Calu3 (cell line): ENCODE data around the gene PAX6. TPM values are rescaled to one million over a fixed set of nuclear protein-coding genes. Genes with fewer than 3 reads are reported as not detected.

Experiments used
- BruUV-seq: library from RNA; stranded (reverse); fragments of 400-500 nt; replicated peaks from 2 replicates; lab custom pipeline; 2021; lab: Mats Ljungman, UMichigan
- CTCF ChIA-PET: fragments of 300-600 bp; sonication (Branson Sonifier 250); formaldehyde crosslinking; loops from one replicate; lab custom pipeline; 2022; ENCODE audit warnings: antibody characterized with exemption; lab: Charles Lee
- DNase-seq: peaks from one replicate; pipeline ENCODE4 v3.0.0; 2022
- H3K27ac Mint-ChIP-seq: one replicate; pipeline ENCODE4 v1.8.0; 2022; ENCODE audit warnings: mixed read lengths; ENCODE audit not compliant: unreplicated experiment
- H3K27me3 Mint-ChIP-seq: one replicate; pipeline ENCODE4 v1.8.0; 2022; ENCODE audit warnings: mixed read lengths; ENCODE audit not compliant: unreplicated experiment
- H3K36me3 Mint-ChIP-seq: one replicate; pipeline ENCODE4 v1.8.0; 2022; ENCODE audit warnings: mild to moderate bottlenecking, moderate library complexity, mixed read lengths; ENCODE audit not compliant: insufficient read depth, unreplicated experiment
- H3K4me1 Mint-ChIP-seq: one replicate; pipeline ENCODE4 v1.8.0; 2022; ENCODE audit warnings: mild to moderate bottlenecking, low read depth, mixed read lengths; ENCODE audit not compliant: unreplicated experiment
- H3K4me3 Mint-ChIP-seq: one replicate; pipeline ENCODE4 v1.8.0; 2022; ENCODE audit warnings: mild to moderate bottlenecking, low read depth, moderate library complexity, mixed read lengths; ENCODE audit not compliant: unreplicated experiment
- H3K9me3 Mint-ChIP-seq: one replicate; pipeline ENCODE4 v1.8.0; 2022; ENCODE audit warnings: low read depth, mixed read lengths; ENCODE audit not compliant: unreplicated experiment
- CTCF ChIP-seq: fragments of 200-600 bp; IDR thresholded peaks from one replicate; pipeline ENCODE4 v1.8.0; 2022; ENCODE audit warnings: antibody characterized with exemption; ENCODE audit not compliant: unreplicated experiment
- intact Hi-C: fragments of 100-400 bp; cut with micrococcal nuclease; formaldehyde crosslinking; loops from one replicate; pipeline ENCODE4 v1.10.0; 2022; ENCODE audit not compliant: unreplicated experiment
- total RNA-seq: library from RNA; stranded (reverse); gene quantifications from 2 replicates; pipeline ENCODE4 v1.2.3, GENCODE V29; 2022

Gene PAX6
- total RNA-seq, 1 experiment from 2014 or later, result 0.87 TPM

GRCh38 chr11:31782257-31782656 is 28.9 kb downstream of the PAX6 start:
- CTCF ChIA-PET, result no interaction called here
- Mint-ChIP-seq H3K4me3 (no peak overlapping the region), H3K27ac (no peak overlapping the region)

DNA sequence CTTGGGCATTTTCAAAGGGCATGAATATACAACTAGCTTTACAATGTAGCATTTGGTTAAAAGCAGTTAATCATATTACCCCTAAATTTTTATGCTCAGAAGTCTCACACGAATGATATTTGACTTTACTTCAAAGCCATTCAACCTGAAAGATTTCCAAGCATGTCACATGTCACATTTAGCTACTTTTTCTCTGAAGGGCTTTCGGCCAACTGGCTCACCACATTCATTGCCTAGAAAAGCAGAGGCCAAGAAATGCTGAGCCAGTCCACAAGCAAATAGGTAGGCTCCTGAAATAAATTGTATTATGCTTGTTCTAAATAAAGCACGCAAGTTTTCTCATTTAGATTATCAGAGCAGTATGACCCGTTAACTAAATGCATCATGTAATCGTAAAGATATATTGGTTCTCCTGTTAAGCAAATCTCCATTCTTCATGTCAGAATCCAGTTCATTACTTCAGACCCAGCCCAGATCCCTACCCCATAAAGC is 30.6 kb downstream of the PAX6 start:
- Mint-ChIP-seq H3K4me1 (no peaks in the 10 kb centered on the region), H3K27me3 (no peaks in the 10 kb centered on the region), H3K27ac (no peak overlapping the region), H3K4me3 (no peak overlapping the region), H3K9me3 (no peaks in the 10 kb centered on the region), H3K36me3 (no peaks in the 10 kb centered on the region)
- intact Hi-C loops, result no loop called here
- CTCF ChIA-PET, result no interaction called here
- DNase-seq, result no peak
- TF ChIP-seq CTCF, result no peak
- BruUV-seq, result no TSS peak

More at GRCh38 chr11:31782257-31782656, 28.9 kb downstream of the PAX6 start:
- DNase-seq, result no peak
- no peaks in the 10 kb centered on the region for H3K4me1 Mint-ChIP-seq
- H3K36me3 Mint-ChIP-seq, result no peaks in the 10 kb centered on the region
- BruUV-seq, result no TSS peak
- no peaks in the 10 kb centered on the region for H3K27me3 Mint-ChIP-seq
- TF ChIP-seq CTCF, result no peak
- intact Hi-C loops, result no loop called here
- H3K9me3 Mint-ChIP-seq, result no peaks in the 10 kb centered on the region

DNA sequence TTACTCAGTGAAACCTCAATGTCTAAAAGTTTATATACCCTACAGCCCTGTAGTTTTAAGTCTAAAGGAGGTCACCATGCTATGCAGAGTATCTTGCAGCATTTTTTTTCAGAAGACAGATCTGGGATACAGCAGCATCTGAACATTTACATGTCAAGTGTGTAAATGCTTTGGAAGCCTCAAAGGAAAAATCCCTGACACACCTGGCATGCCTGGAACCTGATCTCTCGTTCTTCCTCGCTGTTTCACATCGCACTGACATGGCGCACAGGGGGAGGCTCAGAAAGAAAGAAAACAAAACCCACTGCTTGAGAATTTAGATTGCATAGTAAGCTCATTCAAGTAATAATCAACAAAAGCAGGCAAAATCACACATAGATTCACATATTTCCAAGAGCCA is 31.0 kb downstream of the PAX6 start:
- CTCF ChIA-PET, result no interaction called here
- no peak for DNase-seq
- intact Hi-C loops, result no loop called here
- TF ChIP-seq CTCF, result no peak
- no TSS peak for BruUV-seq
- Mint-ChIP-seq H3K27me3 (no peaks in the 10 kb centered on the region), H3K9me3 (no peaks in the 10 kb centered on the region), H3K27ac (no peak overlapping the region), H3K36me3 (no peaks in the 10 kb centered on the region), H3K4me3 (no peak overlapping the region), H3K4me1 (no peaks in the 10 kb centered on the region)

DNA sequence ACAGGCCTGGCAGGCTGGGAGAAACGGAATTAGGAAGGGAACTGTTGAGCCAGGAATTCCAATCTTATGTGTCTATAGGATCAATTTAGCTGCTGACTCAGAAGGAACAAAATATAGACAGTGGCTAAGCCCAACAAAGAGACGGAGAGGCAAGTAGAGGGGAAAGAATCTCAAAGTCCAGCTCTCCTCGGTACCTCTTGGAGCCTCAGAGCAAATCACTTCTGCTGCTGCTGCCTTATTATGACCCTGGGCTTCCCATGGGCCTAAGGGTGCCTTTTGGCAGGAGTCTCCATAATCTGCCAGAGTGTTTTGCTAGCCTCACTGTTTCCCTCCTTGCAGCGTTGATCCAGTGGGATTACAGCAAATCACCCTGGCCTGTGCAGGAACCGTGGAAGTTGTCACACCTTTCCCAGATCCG is 31.7 kb downstream of the PAX6 start:
- Mint-ChIP-seq H3K9me3 (no peaks in the 10 kb centered on the region), H3K4me3 (no peak overlapping the region), H3K36me3 (no peaks in the 10 kb centered on the region), H3K27ac (no peak overlapping the region), H3K27me3 (no peaks in the 10 kb centered on the region), H3K4me1 (no peaks in the 10 kb centered on the region)
- CTCF ChIA-PET, result no interaction called here
- intact Hi-C loops, result no loop called here
- no peak for TF ChIP-seq CTCF
- no peak for DNase-seq
- no TSS peak for BruUV-seq
